Measurements from ENCODE around the gene C16orf95. TPM values are rescaled to one million over a fixed set of nuclear protein-coding genes. Genes with fewer than 3 reads are reported as not detected.

C16orf95 gene
- total RNA-seq, 4 donors from 2014 or later, result 0.67 to 4.2 (median 2.2) TPM

DNA sequence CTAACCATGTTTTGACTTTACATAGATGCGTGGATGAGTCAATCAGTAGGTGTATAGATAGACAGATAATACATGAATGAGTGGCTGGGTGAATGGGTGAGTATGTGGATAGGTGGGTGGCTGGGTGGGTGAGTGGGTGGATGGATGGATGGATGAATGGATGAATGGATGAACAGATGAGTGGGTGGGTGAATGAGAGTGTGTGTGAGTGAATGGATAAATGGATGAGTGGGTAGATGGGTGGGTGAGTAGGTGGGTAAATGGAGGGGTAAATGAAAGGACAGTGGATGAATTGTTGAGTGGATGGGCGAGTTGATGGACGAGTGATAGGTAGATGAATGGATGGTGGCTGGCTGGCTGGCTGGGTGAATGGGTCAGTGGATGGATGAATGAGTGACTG lies 23.2 kb downstream of the C16orf95 start:
- Histone ChIP-seq H3K9me3 (no peaks in the 10 kb centered on the region), H3K27me3 (no peaks in the 10 kb centered on the region), H3K4me3 (no peak overlapping the region), H3K27ac (no peak overlapping the region), H3K4me1 (no peaks in the 10 kb centered on the region), H3K36me3 (no peaks in the 10 kb centered on the region)
- WGBS, 2 donors (ENCODE audit: low coverage in 1 of 2), result 91 to 93% methylated on average over 2 of the region's 3 CpGs
- no peak for TF ChIP-seq EP300 (IDR thresholded peaks at IDR 0.05)
- TF ChIP-seq, protein P1, sequence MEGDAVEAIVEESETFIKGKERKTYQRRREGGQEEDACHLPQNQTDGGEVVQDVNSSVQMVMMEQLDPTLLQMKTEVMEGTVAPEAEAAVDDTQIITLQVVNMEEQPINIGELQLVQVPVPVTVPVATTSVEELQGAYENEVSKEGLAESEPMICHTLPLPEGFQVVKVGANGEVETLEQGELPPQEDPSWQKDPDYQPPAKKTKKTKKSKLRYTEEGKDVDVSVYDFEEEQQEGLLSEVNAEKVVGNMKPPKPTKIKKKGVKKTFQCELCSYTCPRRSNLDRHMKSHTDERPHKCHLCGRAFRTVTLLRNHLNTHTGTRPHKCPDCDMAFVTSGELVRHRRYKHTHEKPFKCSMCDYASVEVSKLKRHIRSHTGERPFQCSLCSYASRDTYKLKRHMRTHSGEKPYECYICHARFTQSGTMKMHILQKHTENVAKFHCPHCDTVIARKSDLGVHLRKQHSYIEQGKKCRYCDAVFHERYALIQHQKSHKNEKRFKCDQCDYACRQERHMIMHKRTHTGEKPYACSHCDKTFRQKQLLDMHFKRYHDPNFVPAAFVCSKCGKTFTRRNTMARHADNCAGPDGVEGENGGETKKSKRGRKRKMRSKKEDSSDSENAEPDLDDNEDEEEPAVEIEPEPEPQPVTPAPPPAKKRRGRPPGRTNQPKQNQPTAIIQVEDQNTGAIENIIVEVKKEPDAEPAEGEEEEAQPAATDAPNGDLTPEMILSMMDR (IDR thresholded peaks at IDR 0.05), result no peak
- TF ChIP-seq POLR2AphosphoS5 (IDR thresholded peaks at IDR 0.05), result no peak
- no peak for TF ChIP-seq POLR2A (IDR thresholded peaks at IDR 0.05)
- no peak for ATAC-seq

DNA sequence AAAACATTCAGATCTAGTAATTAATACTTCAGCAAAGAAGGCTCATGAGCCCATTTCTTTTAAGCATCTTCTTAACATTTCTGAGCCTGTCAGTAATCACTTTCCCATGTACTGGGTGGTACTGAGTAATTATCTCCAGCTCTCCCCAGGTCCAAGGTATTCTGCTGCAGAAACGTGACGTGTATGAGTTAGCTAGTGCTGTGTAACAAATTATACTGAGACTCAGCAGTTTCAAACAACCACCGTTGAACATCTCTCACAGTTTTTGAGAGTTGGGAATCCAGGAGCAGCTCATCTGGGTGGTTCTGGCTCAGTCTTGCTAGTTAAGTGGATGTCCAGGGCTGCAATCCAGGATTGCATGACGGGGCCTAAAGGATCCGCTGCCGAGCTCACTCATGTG lies 25.2 kb downstream of the C16orf95 start:
- Histone ChIP-seq H3K9me3 (peaks cover 0 to 7% (median 0%) of the 10 kb centered on the region in 3 donors), H3K27me3 (no peaks in the 10 kb centered on the region), H3K4me1 (no peaks in the 10 kb centered on the region), H3K27ac (no peak overlapping the region), H3K4me3 (no peak overlapping the region), H3K36me3 (no peaks in the 10 kb centered on the region)
- no peak for ATAC-seq
- WGBS, 2 donors (ENCODE audit: low coverage in 1 of 2), result 73 to 76% methylated on average over 3 to 6 of the region's 6 CpGs
- TF ChIP-seq EP300 (IDR thresholded peaks at IDR 0.05) (no peak), POLR2A (IDR thresholded peaks at IDR 0.05) (no peak), POLR2AphosphoS5 (IDR thresholded peaks at IDR 0.05) (no peak)
- TF ChIP-seq, protein P1 (IDR thresholded peaks at IDR 0.05), result no peak

DNA sequence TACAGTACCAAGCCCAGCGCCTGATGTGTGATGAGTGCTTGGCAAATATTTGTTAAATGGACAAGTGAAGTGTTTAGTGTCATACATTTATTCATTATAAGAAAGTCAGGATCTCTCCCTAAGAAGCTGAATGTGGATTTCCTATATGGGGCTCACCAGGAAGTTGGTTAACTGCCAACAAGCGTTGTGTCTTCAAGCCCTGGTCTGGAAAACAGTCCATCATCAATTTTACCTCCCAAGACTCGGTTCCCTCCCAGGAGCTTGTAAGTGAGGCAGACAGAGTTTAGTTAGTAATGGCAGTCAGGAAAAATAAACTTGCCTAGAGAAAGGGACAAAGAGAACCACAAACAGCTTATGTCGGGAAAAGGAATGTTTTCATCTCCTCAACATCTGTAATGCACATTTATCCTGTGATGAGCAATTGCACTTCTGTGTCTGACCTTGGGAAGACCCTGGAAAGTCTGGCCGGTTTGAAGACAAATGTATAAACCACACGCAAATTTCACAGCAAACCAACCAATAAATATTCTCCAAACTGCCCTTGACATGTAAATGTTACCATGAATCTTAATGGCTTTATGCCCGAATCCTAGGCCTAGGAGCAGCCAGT lies 28.3 kb downstream of the C16orf95 start:
- ATAC-seq, result no peak
- no peak for TF ChIP-seq POLR2AphosphoS5 (IDR thresholded peaks at IDR 0.05)
- TF ChIP-seq, protein P1 (IDR thresholded peaks at IDR 0.05), result no peak
- TF ChIP-seq EP300 (IDR thresholded peaks at IDR 0.05), result no peak
- TF ChIP-seq POLR2A (IDR thresholded peaks at IDR 0.05), result no peak
- Histone ChIP-seq H3K27me3 (no peaks in the 10 kb centered on the region), H3K36me3 (no peaks in the 10 kb centered on the region), H3K4me3 (no peak overlapping the region), H3K9me3 (peaks cover 0 to 12% (median 0%) of the 10 kb centered on the region in 3 donors), H3K27ac (no peak overlapping the region), H3K4me1 (no peaks in the 10 kb centered on the region)
- WGBS, 2 donors (ENCODE audit: low coverage in 1 of 2), result 53 to 54% methylated on average over 5 to 7 of the region's 7 CpGs

DNA sequence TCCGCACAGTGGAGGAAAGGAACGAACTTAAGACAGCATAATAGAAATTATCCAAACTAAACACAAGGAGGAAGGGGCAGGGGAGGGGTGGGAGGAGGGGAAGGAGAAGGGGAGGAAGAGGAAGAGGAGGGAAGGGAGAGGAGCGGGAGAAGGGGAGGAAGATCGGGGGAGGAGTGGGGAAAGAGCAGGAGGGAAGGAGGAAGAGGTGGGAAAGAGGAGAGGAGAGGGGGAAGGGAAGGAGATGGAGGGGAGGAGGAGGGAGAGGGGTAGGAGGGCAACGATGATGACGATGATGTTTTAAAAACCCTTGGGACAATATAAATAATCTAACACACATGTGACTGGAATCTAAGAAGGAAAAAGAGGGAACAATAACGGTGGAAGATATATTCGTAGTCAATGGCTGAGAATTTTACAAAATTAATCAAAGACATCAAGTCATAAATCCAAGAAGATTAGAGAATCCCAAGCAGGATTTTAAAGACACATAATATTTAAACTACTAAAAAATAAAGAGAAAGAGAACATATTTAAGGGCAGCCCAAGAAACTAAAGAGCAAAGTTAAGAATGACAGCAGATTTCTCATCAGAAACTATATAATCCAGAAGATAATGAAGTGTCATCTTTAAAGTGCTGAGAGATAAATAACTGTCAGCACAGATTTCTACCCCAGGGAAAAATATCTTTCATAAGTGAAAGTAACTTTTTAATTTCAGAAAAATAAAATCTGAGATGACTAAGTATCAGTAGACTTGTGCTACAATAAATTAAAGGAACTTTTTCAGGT lies 30.2 kb downstream of the C16orf95 start:
- WGBS, 2 donors (ENCODE audit: low coverage in 1 of 2), result 28 to 47% methylated on average over 8 of the region's 8 CpGs
- Histone ChIP-seq H3K4me3 (no peak overlapping the region), H3K9me3 (peaks cover 0 to 12% (median 0%) of the 10 kb centered on the region in 3 donors), H3K27ac (no peak overlapping the region), H3K36me3 (no peaks in the 10 kb centered on the region), H3K4me1 (no peaks in the 10 kb centered on the region), H3K27me3 (no peaks in the 10 kb centered on the region)
- no peak for TF ChIP-seq EP300 (IDR thresholded peaks at IDR 0.05)
- TF ChIP-seq POLR2AphosphoS5 (IDR thresholded peaks at IDR 0.05), result no peak
- TF ChIP-seq POLR2A (IDR thresholded peaks at IDR 0.05), result no peak
- TF ChIP-seq, protein P1 (IDR thresholded peaks at IDR 0.05), result no peak
- no peak for ATAC-seq
